Mesothelial cell of epicardium (in vitro differentiated cells): ENCODE results near the gene NPHP4. TPM values are rescaled to one million over a fixed set of nuclear protein-coding genes. Genes with fewer than 3 reads are reported as not detected.

Source experiments
- DNase-seq, 2 experiments: peaks; one replicate each; pipeline ENCODE4 v3.0.0; 2021; ENCODE audit warnings: low spot score in 2 of 2; ENCODE audit not compliant: unreplicated experiment in 2 of 2
- H3K27ac Mint-ChIP-seq: 2 replicates; pipeline ENCODE4 v1.8.0; 2021; ENCODE audit warnings: mixed read lengths
- H3K27me3 Mint-ChIP-seq: 2 replicates; pipeline ENCODE4 v1.8.0; 2021; ENCODE audit warnings: low read depth, mixed read lengths
- H3K36me3 Mint-ChIP-seq: 2 replicates; pipeline ENCODE4 v1.8.0; 2021; ENCODE audit warnings: mixed read lengths
- H3K4me1 Mint-ChIP-seq: 2 replicates; pipeline ENCODE4 v1.8.0; 2021; ENCODE audit warnings: mixed read lengths
- H3K4me3 Mint-ChIP-seq: 2 replicates; pipeline ENCODE4 v1.8.0; 2021; ENCODE audit warnings: mild to moderate bottlenecking, moderate library complexity, mixed read lengths
- H3K9me3 Mint-ChIP-seq: 2 replicates; pipeline ENCODE4 v1.8.0; 2021; ENCODE audit warnings: mixed read lengths
- total RNA-seq: library from RNA; stranded (reverse); gene quantifications from 3 replicates; pipeline ENCODE4 v1.2.1, GENCODE V29; 2021
- TF ChIP-seq, protein P1 (sequence below): fragments of 200-600 bp; sonication (generic); IDR thresholded peaks from one replicate; pipeline ENCODE4 v1.5.0; 2021; ENCODE audit warnings: antibody characterized with exemption; ENCODE audit not compliant: unreplicated experiment

Gene NPHP4
- total RNA-seq, 1 donor from 2014 or later = 16.4 TPM

DNA sequence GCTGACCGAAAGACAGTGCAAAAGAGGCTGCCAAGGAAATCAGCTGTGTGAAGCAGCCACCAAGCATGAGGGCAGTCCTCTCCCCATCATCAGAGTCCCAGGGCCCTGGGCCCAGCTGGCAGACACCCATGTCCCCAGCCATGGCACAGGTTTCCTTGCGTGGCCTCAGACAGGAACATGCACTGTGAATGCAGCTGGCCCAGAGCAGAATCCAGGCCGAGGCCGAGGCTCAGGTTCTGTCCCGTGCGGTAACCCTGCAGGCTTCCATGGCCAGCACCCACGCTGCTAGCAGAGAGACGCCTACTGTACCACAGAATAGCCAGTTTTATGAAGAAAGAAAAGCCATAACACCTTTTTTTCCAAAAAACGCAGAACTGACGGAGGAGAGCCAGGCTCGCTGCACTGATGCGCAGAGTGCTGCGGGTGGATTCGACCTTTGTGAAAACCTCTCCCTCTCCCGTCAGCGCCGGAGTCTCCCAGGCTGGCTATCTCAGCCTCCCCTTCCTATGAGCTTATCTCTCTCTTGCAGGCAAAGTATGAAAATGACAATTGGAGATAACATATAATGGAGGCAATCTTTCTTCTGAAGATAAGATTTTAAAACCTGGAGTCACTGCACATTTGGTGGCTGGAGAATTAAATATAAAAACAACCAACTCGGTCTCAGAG, 106.6 kb downstream of the NPHP4 start:
- TF ChIP-seq, protein P1, sequence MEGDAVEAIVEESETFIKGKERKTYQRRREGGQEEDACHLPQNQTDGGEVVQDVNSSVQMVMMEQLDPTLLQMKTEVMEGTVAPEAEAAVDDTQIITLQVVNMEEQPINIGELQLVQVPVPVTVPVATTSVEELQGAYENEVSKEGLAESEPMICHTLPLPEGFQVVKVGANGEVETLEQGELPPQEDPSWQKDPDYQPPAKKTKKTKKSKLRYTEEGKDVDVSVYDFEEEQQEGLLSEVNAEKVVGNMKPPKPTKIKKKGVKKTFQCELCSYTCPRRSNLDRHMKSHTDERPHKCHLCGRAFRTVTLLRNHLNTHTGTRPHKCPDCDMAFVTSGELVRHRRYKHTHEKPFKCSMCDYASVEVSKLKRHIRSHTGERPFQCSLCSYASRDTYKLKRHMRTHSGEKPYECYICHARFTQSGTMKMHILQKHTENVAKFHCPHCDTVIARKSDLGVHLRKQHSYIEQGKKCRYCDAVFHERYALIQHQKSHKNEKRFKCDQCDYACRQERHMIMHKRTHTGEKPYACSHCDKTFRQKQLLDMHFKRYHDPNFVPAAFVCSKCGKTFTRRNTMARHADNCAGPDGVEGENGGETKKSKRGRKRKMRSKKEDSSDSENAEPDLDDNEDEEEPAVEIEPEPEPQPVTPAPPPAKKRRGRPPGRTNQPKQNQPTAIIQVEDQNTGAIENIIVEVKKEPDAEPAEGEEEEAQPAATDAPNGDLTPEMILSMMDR = no peak
- H3K36me3 Mint-ChIP-seq = peaks cover 5% of the 10 kb centered on the region
- peaks cover 15% of the 10 kb centered on the region for H3K4me1 Mint-ChIP-seq
- no peak overlapping the region for H3K4me3 Mint-ChIP-seq
- DNase-seq = no peak
- H3K27ac Mint-ChIP-seq = no peak overlapping the region
- H3K27me3 Mint-ChIP-seq = no peaks in the 10 kb centered on the region
- no peaks in the 10 kb centered on the region for H3K9me3 Mint-ChIP-seq

DNA sequence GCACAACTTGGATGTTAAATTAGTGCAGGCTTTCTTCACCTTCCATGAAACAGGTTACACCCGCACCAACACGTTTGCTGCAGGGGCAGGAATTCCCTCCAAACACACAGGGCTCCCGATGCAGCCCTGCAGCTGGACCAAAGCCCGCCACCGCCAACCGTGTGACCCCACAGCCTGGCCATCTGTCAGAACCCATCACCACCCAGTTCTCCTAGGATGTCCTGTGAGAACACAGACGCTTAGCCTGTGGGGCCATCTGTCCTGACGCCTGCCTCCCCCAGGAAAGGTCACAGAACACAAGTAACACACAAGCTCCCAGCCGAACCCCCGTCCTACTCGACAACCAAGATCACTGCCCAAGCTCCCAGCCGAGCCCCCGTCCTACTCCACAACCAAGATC, 108.1 kb downstream of the NPHP4 start:
- H3K4me1 Mint-ChIP-seq = peaks cover 11% of the 10 kb centered on the region
- DNase-seq = no peak
- H3K36me3 Mint-ChIP-seq = peaks cover 20% of the 10 kb centered on the region
- H3K27me3 Mint-ChIP-seq = no peaks in the 10 kb centered on the region
- no peak overlapping the region for H3K4me3 Mint-ChIP-seq
- H3K9me3 Mint-ChIP-seq = peaks cover 10% of the 10 kb centered on the region
- H3K27ac Mint-ChIP-seq = no peak overlapping the region
- TF ChIP-seq, protein P1 = no peak

DNA sequence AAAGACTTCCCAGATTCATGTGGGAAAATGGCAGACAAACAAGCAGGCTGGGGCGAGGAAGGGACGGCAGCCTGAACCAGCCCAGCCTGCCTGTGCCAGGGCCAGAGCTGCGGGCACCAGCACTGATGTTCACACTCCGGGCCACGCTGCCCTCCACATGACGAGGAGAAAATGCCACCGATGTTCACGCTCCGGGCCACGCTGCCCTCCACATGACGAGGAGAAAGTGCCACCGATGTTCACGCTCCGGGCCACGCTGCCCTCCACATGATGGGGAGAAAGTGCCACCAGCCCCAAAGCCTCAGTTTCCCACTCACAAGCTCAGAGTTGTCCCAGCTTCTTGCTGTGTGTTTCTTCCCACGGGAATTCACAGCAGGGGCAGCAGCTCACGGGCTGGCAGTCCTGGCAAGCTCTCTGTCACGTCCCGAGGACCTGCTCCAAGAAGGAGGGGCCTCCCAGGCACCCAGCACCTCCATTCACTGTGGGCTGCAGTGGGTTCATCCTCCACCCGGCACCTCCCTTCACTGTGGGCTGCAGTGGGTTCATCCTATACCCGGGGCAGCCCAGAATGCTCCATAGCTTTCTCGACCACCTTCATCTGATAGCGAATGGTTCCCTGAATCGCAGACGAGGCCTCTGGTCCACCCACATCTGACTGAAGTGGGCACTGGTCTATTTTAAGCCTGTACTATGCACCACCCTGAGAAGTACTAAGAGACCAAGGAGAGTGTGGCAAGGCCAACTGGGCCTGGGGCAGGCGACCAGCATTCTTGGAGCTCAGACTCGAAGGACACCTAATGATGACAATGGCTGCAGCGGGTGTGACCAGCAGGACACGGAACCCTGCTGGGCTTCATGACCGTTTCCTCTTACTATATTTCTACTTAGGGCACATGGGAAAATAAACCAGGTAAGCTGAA, 108.8 kb downstream of the NPHP4 start:
- Mint-ChIP-seq H3K4me1 (peaks cover 11% of the 10 kb centered on the region), H3K4me3 (no peak overlapping the region), H3K9me3 (peaks cover 10% of the 10 kb centered on the region), H3K36me3 (peaks cover 23% of the 10 kb centered on the region), H3K27ac (no peak overlapping the region), H3K27me3 (no peaks in the 10 kb centered on the region)
- DNase-seq = no peak
- TF ChIP-seq, protein P1 = no peak

DNA sequence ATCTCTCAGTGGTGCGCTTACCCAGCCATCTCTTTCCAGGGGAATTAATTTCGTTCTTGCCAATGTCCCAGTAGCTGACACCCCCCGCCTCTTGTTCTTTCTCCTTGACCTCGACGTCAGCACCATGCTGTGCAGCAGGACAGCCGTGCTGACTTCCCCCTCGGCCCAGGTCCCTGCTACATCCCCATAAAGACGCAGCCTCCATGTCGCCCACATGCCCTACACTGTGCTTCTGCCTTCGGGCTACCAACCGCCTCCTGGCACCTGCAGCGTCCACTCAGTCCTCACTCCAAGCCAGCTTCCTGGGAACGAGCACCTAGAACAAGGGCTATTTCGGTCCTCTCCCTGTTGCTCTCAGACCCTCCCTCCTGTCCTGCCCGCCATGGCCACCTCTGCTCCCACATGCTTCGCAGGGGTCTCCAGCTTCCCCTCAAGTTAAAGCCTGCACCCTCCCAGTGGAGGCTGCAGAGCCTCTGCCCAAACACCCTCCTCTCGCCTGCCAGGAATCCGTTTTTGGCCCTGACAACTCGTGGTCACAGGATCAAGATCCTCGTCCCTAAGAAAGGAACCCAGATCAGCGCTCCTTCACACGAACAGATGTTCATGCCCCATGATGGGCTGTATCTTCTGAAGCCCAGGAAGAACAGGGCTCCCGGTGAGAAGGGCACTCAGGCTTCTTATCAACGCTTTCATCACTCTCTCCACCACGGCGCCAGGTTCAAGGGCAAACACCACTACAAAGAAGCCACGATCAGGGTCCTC, 109.7 kb downstream of the NPHP4 start:
- Mint-ChIP-seq H3K27ac (no peak overlapping the region), H3K4me1 (peaks cover 11% of the 10 kb centered on the region), H3K4me3 (no peak overlapping the region), H3K9me3 (peaks cover 10% of the 10 kb centered on the region), H3K36me3 (peaks cover 23% of the 10 kb centered on the region), H3K27me3 (no peaks in the 10 kb centered on the region)
- no peak for DNase-seq
- TF ChIP-seq, protein P1 = no peak

DNA sequence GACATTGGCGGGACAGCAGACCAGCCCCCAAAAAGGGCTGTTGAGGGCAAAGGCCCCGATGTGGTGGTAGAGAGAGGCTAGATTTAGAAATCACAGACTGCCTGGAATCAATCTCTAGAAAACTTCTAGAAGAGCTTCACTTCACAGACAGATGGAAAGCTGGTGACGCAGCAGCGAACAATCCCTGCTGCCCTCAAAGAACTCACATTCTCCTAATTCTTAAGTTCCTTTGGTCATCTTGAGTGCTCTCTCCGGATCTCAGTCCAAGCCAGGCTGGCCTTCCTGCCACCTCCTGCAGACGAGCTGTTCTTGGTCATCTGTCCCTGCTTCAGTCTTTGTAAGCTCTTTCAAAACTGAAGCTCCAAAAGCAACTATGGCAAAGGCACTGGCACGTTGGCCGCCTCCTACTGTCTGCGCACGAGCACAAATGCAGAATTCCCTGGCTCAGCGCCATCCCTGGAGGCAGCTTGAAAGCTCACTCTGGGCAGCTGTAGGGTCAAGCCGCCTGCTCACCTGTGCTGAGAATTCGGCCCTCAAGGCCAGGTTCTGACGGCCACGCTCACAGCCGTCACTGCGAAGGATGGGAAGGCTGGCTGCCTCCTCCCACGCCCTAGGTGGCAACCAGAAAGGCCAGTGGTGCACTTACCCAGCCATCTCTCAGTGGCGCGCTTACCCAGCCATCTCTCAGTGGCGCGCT, 110.6 kb downstream of the NPHP4 start:
- no peak overlapping the region for H3K27ac Mint-ChIP-seq
- DNase-seq = no peak
- H3K4me1 Mint-ChIP-seq = peaks cover 11% of the 10 kb centered on the region
- TF ChIP-seq, protein P1 = no peak
- no peaks in the 10 kb centered on the region for H3K27me3 Mint-ChIP-seq
- peaks cover 23% of the 10 kb centered on the region for H3K36me3 Mint-ChIP-seq
- H3K4me3 Mint-ChIP-seq = no peak overlapping the region
- H3K9me3 Mint-ChIP-seq = peaks cover 10% of the 10 kb centered on the region
